GM19328 (cell line): ENCODE measurements around the gene RPLP2.

Experiments used
- ATAC-seq: cut with Tn5 transposase; IDR thresholded peaks from one replicate; pipeline ENCODE4 v1.9.1; 2021; ENCODE audit warnings: mild to moderate bottlenecking, moderate library complexity; ENCODE audit not compliant: unreplicated experiment

RPLP2 gene

DNA sequence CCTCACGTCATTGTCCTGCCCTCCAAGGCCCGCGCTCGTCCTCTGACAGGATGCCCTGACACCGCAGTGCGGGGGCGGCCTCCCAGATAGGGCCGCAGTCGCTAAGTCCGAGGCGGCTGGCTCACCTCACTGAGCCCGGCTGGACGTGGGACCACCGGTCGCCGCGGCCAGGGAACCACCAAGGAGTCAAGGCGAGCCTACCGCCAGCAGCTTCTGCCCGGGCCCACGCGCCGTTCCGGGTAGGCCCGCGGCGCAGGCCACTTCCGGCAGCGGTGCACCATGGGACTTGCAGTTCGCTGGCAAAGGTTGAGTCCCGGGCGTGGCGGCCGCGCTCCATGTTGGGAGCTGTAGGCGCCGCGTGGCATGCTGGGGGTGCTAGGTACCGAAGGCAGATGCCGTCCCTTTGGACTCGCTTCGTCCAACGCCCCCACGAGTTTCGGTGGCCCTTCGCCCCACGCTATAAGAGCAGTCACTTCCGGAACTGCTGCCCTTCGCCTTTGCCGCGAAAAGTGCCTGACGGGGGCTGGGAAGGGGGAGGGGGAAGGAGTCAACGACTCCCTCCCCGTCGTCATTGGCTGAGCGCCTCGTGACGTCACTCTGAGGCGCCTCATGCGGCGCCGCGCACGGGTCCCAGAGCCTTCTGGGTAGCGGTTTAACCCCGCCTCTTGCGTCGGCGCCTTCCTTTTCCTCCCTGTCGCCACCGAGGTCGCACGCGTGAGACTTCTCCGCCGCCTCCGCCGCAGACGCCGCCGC, at the start of gene RPLP2:
Gene RPLP2, plus strand, starts transcription at position 681 of the 753 bp plus-strand sequence. CDS start 268 bp downstream, outside the sequence.
- peak; percentile 66 for ATAC-seq

GRCh38 chr11:760236-760635, 49.5 kb upstream of the RPLP2 start:
- no peak for ATAC-seq

DNA sequence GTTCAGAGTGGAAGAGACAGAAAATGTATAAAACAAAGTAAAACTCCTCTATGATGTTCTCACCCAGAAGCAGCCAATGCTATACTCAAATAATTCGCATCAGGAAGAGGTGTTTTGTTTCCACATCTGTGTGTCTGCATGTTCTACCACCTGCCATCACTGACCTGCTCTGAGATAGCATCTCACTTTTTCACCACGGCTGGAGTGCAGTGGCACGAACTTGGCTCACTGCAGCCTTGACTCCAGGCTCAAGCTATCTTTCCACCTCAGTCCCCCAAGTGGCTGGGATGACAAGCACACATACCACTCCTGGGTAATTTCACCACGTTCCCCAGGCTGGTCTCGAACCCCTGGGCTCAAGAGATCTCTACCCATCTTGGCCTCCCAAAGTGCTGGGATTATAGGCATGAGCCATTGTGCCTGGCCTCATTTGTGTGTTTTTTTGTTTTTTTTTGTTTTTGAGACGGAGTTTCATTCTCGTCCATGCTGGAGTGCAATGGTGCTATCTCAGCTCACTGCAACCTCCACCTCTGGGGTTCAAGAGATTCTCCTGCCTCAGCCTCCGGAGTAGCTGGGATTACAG, 48.1 kb upstream of the RPLP2 start:
- no peak for ATAC-seq

- ATAC-seq = no peak
These were observed 47.2 kb upstream of the RPLP2 start for GRCh38 chr11:762421-763072.

- ATAC-seq = no peak
These were observed 46.7 kb upstream of the RPLP2 start for GRCh38 chr11:763073-763463.

DNA sequence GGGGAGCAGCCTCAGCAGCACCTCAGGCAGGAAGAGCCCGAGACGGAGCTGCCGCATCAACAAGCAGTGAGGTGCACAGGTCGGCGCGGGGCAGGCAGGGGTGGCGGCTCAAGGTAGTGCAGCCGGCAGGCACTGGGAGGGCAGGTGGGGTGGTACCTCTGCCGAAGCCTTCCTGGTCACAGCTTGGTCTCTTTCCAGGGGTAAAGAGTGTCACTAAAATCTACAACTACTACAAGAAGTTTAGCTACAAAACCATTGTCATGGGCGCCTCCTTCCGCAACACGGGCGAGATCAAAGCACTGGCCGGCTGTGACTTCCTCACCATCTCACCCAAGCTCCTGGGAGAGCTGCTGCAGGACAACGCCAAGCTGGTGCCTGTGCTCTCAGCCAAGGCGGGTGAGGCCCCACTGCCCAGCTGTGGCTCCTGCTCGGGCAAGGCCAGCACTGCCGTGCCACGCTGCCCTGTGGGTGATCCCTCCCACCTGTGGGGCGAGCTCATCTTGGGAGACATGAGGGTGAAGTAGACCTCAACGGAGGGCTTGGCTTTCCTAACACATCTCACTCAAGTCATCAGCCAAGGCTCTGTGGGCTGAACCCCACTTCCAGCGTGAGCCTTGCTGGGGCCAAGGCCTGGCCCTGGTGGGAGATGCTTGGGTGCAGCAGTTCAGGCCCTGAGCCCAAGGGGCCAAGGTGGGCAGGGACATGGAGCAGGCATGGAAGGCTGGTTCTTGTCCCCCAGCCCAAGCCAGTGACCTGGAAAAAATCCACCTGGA, 46.0 kb upstream of the RPLP2 start:
- ATAC-seq = no peak

DNA sequence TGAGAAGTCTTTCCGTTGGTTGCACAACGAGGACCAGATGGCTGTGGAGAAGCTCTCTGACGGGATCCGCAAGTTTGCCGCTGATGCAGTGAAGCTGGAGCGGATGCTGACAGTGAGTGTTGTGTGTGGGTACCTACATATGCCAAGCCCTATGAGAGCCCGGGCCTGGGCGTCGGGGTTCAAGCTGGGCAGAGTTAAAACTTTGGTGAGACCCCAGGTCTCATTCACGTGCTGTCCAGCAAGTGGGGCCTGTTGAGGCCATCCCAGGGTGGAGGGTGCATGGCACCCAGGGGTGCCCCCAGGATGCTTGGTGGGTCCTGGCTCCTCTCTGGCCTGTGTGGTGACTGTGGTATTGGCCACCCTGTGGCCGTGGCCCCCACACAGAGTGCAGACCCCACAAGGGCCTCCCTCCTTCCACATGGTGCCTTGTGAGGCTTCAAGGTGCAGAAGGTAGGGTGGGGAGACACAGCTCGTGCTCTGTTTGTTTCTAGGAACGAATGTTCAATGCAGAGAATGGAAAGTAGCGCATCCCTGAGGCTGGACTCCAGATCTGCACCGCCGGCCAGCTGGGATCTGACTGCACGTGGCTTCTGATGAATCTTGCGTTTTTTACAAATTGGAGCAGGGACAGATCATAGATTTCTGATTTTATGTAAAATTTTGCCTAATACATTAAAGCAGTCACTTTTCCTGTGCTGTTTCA, 45.3 kb upstream of the RPLP2 start:
- ATAC-seq = no peak

DNA sequence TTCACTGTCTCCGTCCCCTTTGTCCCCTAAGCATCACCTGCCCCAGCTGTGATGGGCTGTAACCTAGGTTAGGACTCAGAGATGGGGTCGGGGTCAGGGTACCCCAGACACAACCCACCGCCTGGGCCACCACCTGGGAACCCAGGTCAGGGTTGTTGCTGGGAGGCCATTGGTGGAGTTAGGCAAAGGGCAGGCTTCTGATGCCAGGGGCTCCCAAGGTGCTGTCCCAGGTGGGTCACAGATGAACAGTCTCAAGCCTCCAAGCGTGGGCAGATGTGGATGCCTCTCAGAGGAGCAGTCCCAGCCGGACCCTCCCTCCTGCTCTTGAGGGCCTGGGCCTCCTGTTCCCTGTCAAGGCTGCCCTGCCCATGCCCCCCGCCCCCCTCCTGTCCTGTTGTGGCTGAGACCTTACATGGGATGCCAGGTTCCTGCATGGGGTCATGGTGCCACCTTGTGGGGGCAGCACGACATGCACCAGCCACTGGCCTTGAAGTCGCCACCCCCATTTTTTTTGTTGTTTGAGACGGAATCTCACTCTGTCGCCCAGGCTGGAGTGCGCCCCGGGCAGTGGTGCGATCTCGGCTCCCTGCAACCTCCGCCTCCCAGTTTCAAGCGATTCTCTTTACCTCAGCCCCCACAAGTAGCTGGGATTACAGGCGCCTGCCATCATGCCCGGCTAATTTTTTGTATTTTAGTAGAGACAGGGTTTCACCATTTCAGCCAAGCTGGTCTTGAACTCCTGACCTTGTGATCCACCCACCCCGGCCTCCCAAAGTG, 44.6 kb upstream of the RPLP2 start:
- ATAC-seq = no peak

- no peak for ATAC-seq
These were observed 44.0 kb upstream of the RPLP2 start for GRCh38 chr11:765802-766091.

DNA sequence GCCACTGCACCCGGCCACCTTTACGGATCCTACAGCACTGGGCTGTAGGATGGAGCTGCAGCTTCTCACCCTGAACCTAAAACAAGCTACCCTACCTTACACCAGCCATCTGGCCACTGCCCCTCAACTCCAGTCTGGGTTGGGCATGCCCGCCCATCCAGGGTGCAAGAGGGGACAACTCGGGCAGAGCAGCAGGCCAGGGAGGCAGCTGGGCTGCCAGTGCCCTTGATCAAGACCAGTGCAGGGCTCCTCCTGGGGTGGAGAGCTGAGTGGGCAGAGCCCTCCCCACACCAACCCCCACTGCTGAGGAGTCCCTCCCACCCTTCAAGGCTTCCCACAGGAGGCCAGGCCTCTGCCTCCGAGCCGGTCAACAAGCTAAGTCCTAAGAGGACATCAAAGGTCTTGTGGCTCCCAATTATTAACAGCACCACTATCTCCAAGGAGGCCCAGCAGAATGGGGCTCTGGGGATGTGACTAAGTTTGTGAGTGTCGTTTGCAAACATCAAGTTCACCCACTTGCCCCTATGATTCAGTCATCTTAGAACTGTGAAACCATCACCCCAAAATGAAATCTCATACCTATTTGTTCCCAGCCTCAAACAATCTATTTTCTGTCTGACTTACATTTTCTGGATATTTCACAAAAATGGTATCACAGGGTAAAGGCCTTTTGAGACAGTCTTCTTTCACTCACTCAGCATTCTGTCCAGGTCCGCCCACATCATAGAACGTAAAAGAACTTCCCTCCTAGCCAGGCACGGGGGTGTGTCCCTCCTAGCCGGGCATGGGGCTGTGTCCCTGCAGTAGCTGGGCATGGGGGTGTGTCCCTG, 43.4 kb upstream of the RPLP2 start:
- ATAC-seq = no peak

DNA sequence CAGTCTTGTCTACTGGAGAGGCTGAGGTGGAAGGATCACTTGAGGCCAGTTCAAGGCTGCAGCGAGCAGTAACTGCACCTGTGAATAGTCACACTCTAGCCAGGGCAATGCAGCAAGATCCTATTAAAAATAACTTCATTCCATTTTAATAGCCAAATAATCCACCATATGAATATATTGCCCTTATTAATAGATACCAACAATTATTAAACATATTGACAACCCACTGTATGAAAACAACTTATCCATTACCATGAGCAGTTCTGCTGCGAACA, 42.9 kb upstream of the RPLP2 start:
- no peak for ATAC-seq

- no peak for ATAC-seq
These were observed 42.5 kb upstream of the RPLP2 start for GRCh38 chr11:767238-767637.

- no peak for ATAC-seq
These were observed 39.7 kb upstream of the RPLP2 start for GRCh38 chr11:769887-770641.

DNA sequence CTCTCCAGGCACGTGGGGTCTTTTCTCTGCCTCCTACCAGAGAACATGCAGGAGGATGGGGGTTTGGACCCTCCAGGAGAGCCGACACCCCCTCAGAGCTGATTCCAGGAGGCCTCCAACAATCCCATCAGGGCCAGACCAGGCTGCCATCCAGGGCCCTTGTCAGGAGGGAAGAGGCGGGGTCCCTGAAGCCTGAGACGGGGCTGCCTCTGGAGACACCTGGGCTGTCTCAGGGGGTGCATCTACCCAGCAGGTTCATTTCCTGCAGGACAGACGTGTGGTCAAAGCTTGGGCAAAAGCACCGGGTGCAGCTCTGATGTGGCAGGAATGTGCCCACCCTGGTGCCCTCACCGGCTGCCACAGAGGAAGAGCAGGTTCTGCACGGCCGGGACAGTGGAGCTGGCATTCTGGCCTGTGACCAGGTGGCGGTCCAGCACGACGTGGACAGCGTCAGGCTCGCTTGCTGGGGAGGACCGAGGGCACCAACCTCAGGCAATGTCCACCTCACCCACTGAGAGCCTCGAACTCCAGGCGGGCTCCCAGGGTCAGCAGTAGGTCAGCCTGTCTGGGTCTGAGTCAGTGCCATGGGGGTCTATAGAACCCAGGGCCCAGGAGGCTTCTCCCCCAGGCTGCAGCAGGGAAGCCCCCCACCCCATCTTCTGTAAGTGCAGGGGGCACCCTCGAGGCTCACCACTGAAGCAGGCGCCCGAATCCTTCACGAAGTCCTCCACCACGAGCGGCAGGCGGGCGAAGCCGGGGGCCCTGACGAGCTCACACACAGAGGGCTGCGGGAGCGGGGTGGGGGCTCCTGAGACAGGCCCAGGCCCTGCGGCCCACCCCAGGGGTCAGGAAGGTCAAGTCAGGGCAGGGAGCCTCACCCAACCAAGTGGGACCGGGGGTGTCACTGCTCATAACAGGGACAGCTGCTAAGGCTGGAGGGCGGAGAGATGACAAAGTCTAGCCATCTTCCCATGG, 38.8 kb upstream of the RPLP2 start:
- ATAC-seq = no peak

- no peak for ATAC-seq
These were observed 38.1 kb upstream of the RPLP2 start for GRCh38 chr11:771617-772204.

- no peak for ATAC-seq
These were observed 37.1 kb upstream of the RPLP2 start for GRCh38 chr11:772429-773390.
